IMR-90 (cell line): ENCODE measurements around the gene CCDC142. TPM values are rescaled to one million over a fixed set of nuclear protein-coding genes. Genes with fewer than 3 reads are reported as not detected.

Experiments
- ATAC-seq: fragments of 200-7000 bp; cut with Tn5 transposase; 2 replicates; pipeline ENCODE4 v1.9.1; 2020; ENCODE audit warnings: low read depth, mild to moderate bottlenecking, moderate library complexity
- BruUV-seq: library from RNA; stranded (reverse); fragments of 400-500 nt; replicated peaks from 2 replicates; lab custom pipeline; 2021; lab: Mats Ljungman, UMichigan
- CTCF ChIA-PET: fragments of 300-600 bp; formaldehyde crosslinking; extraction: SDS; loops from one replicate; lab custom pipeline; 2021; ENCODE audit warnings: antibody characterized with exemption; lab: Yijun Ruan, JAX
- POLR2A ChIA-PET: fragments of 300-600 bp; sonication (Branson Sonifier 250); formaldehyde crosslinking; loops from one replicate; lab custom pipeline; 2022; ENCODE audit warnings: antibody characterized with exemption; ENCODE audit not compliant: unreplicated experiment; lab: Charles Lee
- DNase-seq: peaks from one replicate; pipeline ENCODE4 v3.0.0; 2013
- H2AFZ ChIP-seq: replicated peaks from 2 replicates; pipeline ENCODE3; 2013; ENCODE audit warnings: low read length, mild to moderate bottlenecking; ENCODE audit not compliant: poor library complexity
- H2AK5ac ChIP-seq: 2 replicates; pipeline ENCODE4 v1.6.1; 2013; ENCODE audit warnings: low read depth, low read length, inconsistent platforms
- H2AK9ac ChIP-seq: replicated peaks from 2 replicates; pipeline ENCODE3; 2013; ENCODE audit warnings: mild to moderate bottlenecking, low read depth, low read length, moderate library complexity; ENCODE audit not compliant: poor library complexity
- H2BK120ac ChIP-seq: 2 replicates; pipeline ENCODE4 v1.6.1; 2013; ENCODE audit warnings: low read depth, low read length, inconsistent platforms
- H2BK15ac ChIP-seq: 3 replicates; pipeline ENCODE4 v1.6.1; 2013; ENCODE audit warnings: low read depth, low read length, inconsistent platforms
- H2BK20ac ChIP-seq: 2 replicates; pipeline ENCODE4 v1.6.1; 2013; ENCODE audit warnings: low read depth, mild to moderate bottlenecking, inconsistent platforms, low read length, moderate library complexity
- H2BK5ac ChIP-seq: 2 replicates; pipeline ENCODE4 v1.6.1; 2013; ENCODE audit warnings: mild to moderate bottlenecking, low read depth, low read length, inconsistent platforms; ENCODE audit not compliant: poor library complexity, severe bottlenecking
- H3K14ac ChIP-seq: replicated peaks from 2 replicates; pipeline ENCODE4 v1.6.1; 2013; ENCODE audit warnings: low read depth, low read length, inconsistent platforms
- H3K18ac ChIP-seq: 2 replicates; pipeline ENCODE4 v1.6.1; 2013; ENCODE audit warnings: low read depth, low read length, control low read depth
- H3K23ac ChIP-seq: 2 replicates; pipeline ENCODE4 v1.6.1; 2013; ENCODE audit warnings: low read depth, low read length, inconsistent platforms
- H3K27ac ChIP-seq: 2 replicates; pipeline ENCODE4 v1.5.1; 2013; ENCODE audit warnings: mild to moderate bottlenecking, control low read depth, low read length; ENCODE audit not compliant: insufficient read depth
- H3K27me3 ChIP-seq: 2 replicates; pipeline ENCODE4 v1.6.1; 2013; ENCODE audit warnings: low read length; ENCODE audit not compliant: control insufficient read depth, insufficient read depth
- H3K36me3 ChIP-seq: 2 replicates; pipeline ENCODE4 v1.6.1; 2013; ENCODE audit warnings: low read length, mixed read lengths; ENCODE audit not compliant: control insufficient read depth, insufficient read depth
- H3K4ac ChIP-seq: 2 replicates; pipeline ENCODE4 v1.6.1; 2013; ENCODE audit warnings: low read depth, low read length, inconsistent platforms
- H3K4me1 ChIP-seq: 2 replicates; pipeline ENCODE4 v1.6.1; 2013; ENCODE audit warnings: low read length, mixed read lengths; ENCODE audit not compliant: control insufficient read depth, insufficient read depth
- H3K4me2 ChIP-seq: 2 replicates; pipeline ENCODE4 v1.6.1; 2013; ENCODE audit warnings: low read depth, mild to moderate bottlenecking, control low read depth, low read length, moderate library complexity
- H3K4me3 ChIP-seq: 2 replicates; pipeline ENCODE4 v1.5.1; 2013; ENCODE audit warnings: low read depth, mild to moderate bottlenecking, control low read depth, low read length, moderate library complexity; ENCODE audit not compliant: insufficient read depth
- H3K56ac ChIP-seq: 2 replicates; pipeline ENCODE4 v1.6.1; 2013; ENCODE audit warnings: low read length, inconsistent platforms; ENCODE audit not compliant: insufficient read depth; ENCODE audit errors: extremely low read depth
- H3K79me1 ChIP-seq, 2 experiments: 2 replicates each; pipeline ENCODE4 v1.6.1; 2013; ENCODE audit warnings: low read length in 2 of 2, inconsistent platforms in 1 of 2, low read depth in 1 of 2
- H3K9ac ChIP-seq: 2 replicates; pipeline ENCODE4 v1.6.1; 2013; ENCODE audit warnings: low read depth, low read length, control low read depth
- H3K9me1 ChIP-seq: 2 replicates; pipeline ENCODE4 v1.6.1; 2013; ENCODE audit warnings: low read length, inconsistent platforms; ENCODE audit not compliant: insufficient read depth
- H3K9me3 ChIP-seq: 2 replicates; pipeline ENCODE4 v1.6.1; 2013; ENCODE audit warnings: low read length; ENCODE audit not compliant: control insufficient read depth, insufficient read depth
- H4K20me1 ChIP-seq: 2 replicates; pipeline ENCODE4 v1.6.1; 2013; ENCODE audit warnings: low read length, inconsistent platforms; ENCODE audit not compliant: insufficient read depth
- H4K5ac ChIP-seq: 2 replicates; pipeline ENCODE4 v1.6.1; 2013; ENCODE audit warnings: mild to moderate bottlenecking, low read depth, low read length, control low read depth
- H4K8ac ChIP-seq, 2 experiments: 2 replicates each; pipeline ENCODE4 v1.6.1; 2013; ENCODE audit warnings: low read depth in 2 of 2, low read length in 2 of 2, control low read depth in 1 of 2, inconsistent platforms in 1 of 2
- H4K91ac ChIP-seq: 2 replicates; pipeline ENCODE4 v1.6.1; 2013; ENCODE audit warnings: low read depth, low read length, inconsistent platforms; ENCODE audit not compliant: insufficient read depth
- BHLHE40 ChIP-seq: fragments of 150-350 bp; IDR thresholded peaks from 2 replicates; pipeline ENCODE4 v1.6.1; 2016; ENCODE audit warnings: mild to moderate bottlenecking, low read depth, low read length
- CHD1 ChIP-seq: IDR thresholded peaks from 2 replicates; pipeline ENCODE4 v1.6.1; 2012; ENCODE audit warnings: low read depth, low read length, improper control_type of control experiment
- ELK1 ChIP-seq: fragments of 150-350 bp; IDR thresholded peaks from 2 replicates; pipeline ENCODE4 v1.6.1; 2016; ENCODE audit warnings: low read depth, mild to moderate bottlenecking, low read length, moderate library complexity, borderline replicate concordance
- MAFK ChIP-seq: IDR thresholded peaks from 2 replicates; pipeline ENCODE4 v1.6.1; 2012; ENCODE audit warnings: low read depth, low read length, improper control_type of control experiment
- NFE2L2 ChIP-seq: fragments of 150-350 bp; IDR thresholded peaks from 2 replicates; pipeline ENCODE4 v1.6.1; 2016; ENCODE audit warnings: low read depth, mild to moderate bottlenecking, low read length
- POLR2A ChIP-seq: IDR thresholded peaks from 2 replicates; pipeline ENCODE4 v1.6.1; 2012; ENCODE audit warnings: mild to moderate bottlenecking, low read depth, low read length
- RAD21 ChIP-seq: IDR thresholded peaks from 2 replicates; pipeline ENCODE4 v1.6.1; 2012; ENCODE audit warnings: low read length, improper control_type of control experiment
- RCOR1 ChIP-seq: IDR thresholded peaks from 2 replicates; pipeline ENCODE4 v1.6.1; 2012; ENCODE audit warnings: mild to moderate bottlenecking, low read length, improper control_type of control experiment; ENCODE audit not compliant: insufficient replicate concordance
- RFX5 ChIP-seq: IDR thresholded peaks from 2 replicates; pipeline ENCODE4 v1.8.0; 2012; ENCODE audit warnings: low read depth, mild to moderate bottlenecking, low read length, moderate library complexity
- USF2 ChIP-seq: fragments of 150-350 bp; IDR thresholded peaks from 2 replicates; pipeline ENCODE4 v1.6.1; 2017; ENCODE audit warnings: mild to moderate bottlenecking, antibody characterized with exemption, low read length, low read depth
- WGBS, 2 experiments: methylation state at CpG; one replicate each; pipeline versions ENCODE4 v1.1.5 to v1.1.7; 2013; ENCODE audit warnings: missing lambda C conversion rate in 2 of 2; ENCODE audit not compliant: insufficient read length in 1 of 2; ENCODE audit errors: extremely low coverage in 2 of 2; 5-methylcytosine and 5-hydroxymethylcytosine counted together
- dilution Hi-C: fragments of 300-500 bp; cut with HindIII; formaldehyde crosslinking; loops from one replicate; pipeline ENCODE4 v1.14.3; 2018; ENCODE audit warnings: low sequenced_read_pairs; ENCODE audit not compliant: unreplicated experiment
- in situ Hi-C: fragments of 300-500 bp; cut with MboI; formaldehyde crosslinking; loops from 3 replicates; pipeline ENCODE4 v1.14.3; 2019; ENCODE audit warnings: low sequenced_read_pairs, inconsistent platforms, mixed read lengths
- intact Hi-C: fragments of 100-400 bp; cut with micrococcal nuclease; formaldehyde crosslinking; loops from 2 replicates; pipeline ENCODE4 v1.10.0; 2022
- polyA plus RNA-seq, 3 experiments: library from polyadenylated mRNA; depleted of rRNA; stranded (reverse); fragments of >200 nt; gene quantifications; 2 replicates each; pipeline ENCODE4 v1.2.3, GENCODE V29; 2012; ENCODE audit warnings: low replicate concordance in 1 of 3
- total RNA-seq: library from RNA; depleted of rRNA; stranded (reverse); fragments of >200 nt; gene quantifications from 2 replicates; pipeline ENCODE4 v1.2.3, GENCODE V29; 2012

Gene CCDC142
- total and polyA plus RNA-seq, 2 of the 4 experiments (the other 2 are of a cell fraction), result 8.4 to 14.0 TPM

GRCh38 chr2:74516650-74517049 lies 33.9 kb upstream of the CCDC142 start:
- Histone ChIP-seq H3K4me3 (no peak overlapping the region), H3K4ac (no peak overlapping the region), H2BK120ac (no peak overlapping the region), H3K18ac (no peak overlapping the region), H4K91ac (no peak overlapping the region), H2AFZ (no peak overlapping the region), H3K14ac (no peak overlapping the region), H2BK15ac (no peak overlapping the region), H3K56ac (no peak overlapping the region), H2AK9ac (no peak overlapping the region), H3K9me3 (peaks cover 20% of the 10 kb centered on the region), H4K5ac (no peak overlapping the region), H4K8ac (no peak overlapping the region), H2AK5ac (no peak overlapping the region), H3K9me1 (no peaks in the 10 kb centered on the region), H3K23ac (no peak overlapping the region), H3K27ac (no peak overlapping the region), H3K79me1 (no peaks in the 10 kb centered on the region), H3K4me2 (no peak overlapping the region), H3K4me1 (no peaks in the 10 kb centered on the region), H2BK5ac (no peak overlapping the region), H3K27me3 (peaks cover 87% of the 10 kb centered on the region), H2BK20ac (no peak overlapping the region), H3K36me3 (no peaks in the 10 kb centered on the region), H4K20me1 (0 out of 2 replicates have a peak, but pooled peaks cover 5% of the 10 kb centered on the region), H3K9ac (no peak overlapping the region)
- intact Hi-C loops, result no loop called here
- ATAC-seq, result no peak
- in situ Hi-C loops, result no loop called here
- ChIA-PET CTCF (no interaction called here), POLR2A (no interaction called here)
- TF ChIP-seq BHLHE40 (no peak), POLR2A (no peak), RAD21 (no peak), USF2 (no peak), ELK1 (no peak), CHD1 (no peak), NFE2L2 (no peak), RCOR1 (no peak), MAFK (no peak), RFX5 (no peak)
- no peak for DNase-seq
- no TSS peak for BruUV-seq
- dilution Hi-C loops, result no loop called here
- 93% methylated on average over 3 of the region's 13 CpGs; no CpG with 5 or more reads in 1 of the 2 experiments for WGBS, 2 experiments
